ENCODE results near the gene TST.

The TST gene

GRCh38 chr22:36982136-36982535, 37.1 kb downstream of the TST start:
- TF ChIP-seq GATA1 (IDR thresholded peaks at IDR 0.05; ENCODE audit: low read depth, low read length) (peak; percentile 75), POLR2A (IDR thresholded peaks at IDR 0.05; ENCODE audit: low read length) (peak; percentile 48)
- DNase-seq, result peak; percentile 92 to 95

- TF ChIP-seq GATA1 (IDR thresholded peaks at IDR 0.05; ENCODE audit: low read depth, low read length), result no peak
- no peak for TF ChIP-seq POLR2A (IDR thresholded peaks at IDR 0.05; ENCODE audit: low read length)
- peak; percentile 26 to 44 for DNase-seq
Observed at GRCh38 chr22:36981247-36981775, 37.9 kb downstream of the TST start.

GRCh38 chr22:36979016-36979910, 40.0 kb downstream of the TST start:
- no peak for TF ChIP-seq GATA1 (IDR thresholded peaks at IDR 0.05; ENCODE audit: low read depth, low read length)
- TF ChIP-seq POLR2A (IDR thresholded peaks at IDR 0.05; ENCODE audit: low read length), result no peak
- DNase-seq, result peak in 1 of 2 experiments; percentile 14

- peak; percentile 92 to 95 for DNase-seq
- TF ChIP-seq GATA1 (IDR thresholded peaks at IDR 0.05; ENCODE audit: low read depth, low read length), result no peak
- TF ChIP-seq POLR2A (IDR thresholded peaks at IDR 0.05; ENCODE audit: low read length), result no peak
Observed at GRCh38 chr22:36977947-36978660, 41.1 kb downstream of the TST start.

GRCh38 chr22:36977401-36977861, 41.8 kb downstream of the TST start:
- DNase-seq, result peak; percentile 86

GRCh38 chr22:36976606-36977005, 42.6 kb downstream of the TST start:
- TF ChIP-seq GATA1 (IDR thresholded peaks at IDR 0.05; ENCODE audit: low read depth, low read length), result no peak
- TF ChIP-seq POLR2A (IDR thresholded peaks at IDR 0.05; ENCODE audit: low read length), result no peak

More at GRCh38 chr22:36977401-36977861, 41.8 kb downstream of the TST start:
- TF ChIP-seq POLR2A (IDR thresholded peaks at IDR 0.05; ENCODE audit: low read length) (no peak), GATA1 (IDR thresholded peaks at IDR 0.05; ENCODE audit: low read depth, low read length) (no peak)

GRCh38 chr22:36971341-36972125, 47.7 kb downstream of the TST start:
- DNase-seq, result no peak
- no peak for TF ChIP-seq GATA1 (IDR thresholded peaks at IDR 0.05; ENCODE audit: low read depth, low read length)
- no peak for TF ChIP-seq POLR2A (IDR thresholded peaks at IDR 0.05; ENCODE audit: low read length)

More at GRCh38 chr22:36976606-36977005, 42.6 kb downstream of the TST start:
- peak; percentile 54 to 83 for DNase-seq

- TF ChIP-seq GATA1 (IDR thresholded peaks at IDR 0.05; ENCODE audit: low read depth, low read length) (no peak), POLR2A (IDR thresholded peaks at IDR 0.05; ENCODE audit: low read length) (no peak)
Observed at GRCh38 chr22:36968249-36968964, 50.8 kb downstream of the TST start.

GRCh38 chr22:36966851-36967540, 52.3 kb downstream of the TST start:
- DNase-seq, result no peak
- no peak for TF ChIP-seq GATA1 (IDR thresholded peaks at IDR 0.05; ENCODE audit: low read depth, low read length)
- no peak for TF ChIP-seq POLR2A (IDR thresholded peaks at IDR 0.05; ENCODE audit: low read length)

More at GRCh38 chr22:36968249-36968964, 50.8 kb downstream of the TST start:
- DNase-seq, result no peak

- DNase-seq, result no peak
- TF ChIP-seq GATA1 (IDR thresholded peaks at IDR 0.05; ENCODE audit: low read depth, low read length), result no peak
Observed at GRCh38 chr22:36965696-36966095, 53.6 kb downstream of the TST start.

GRCh38 chr22:36964106-36964505, 55.1 kb downstream of the TST start:
- TF ChIP-seq POLR2A (IDR thresholded peaks at IDR 0.05; ENCODE audit: low read length) (no peak), GATA1 (IDR thresholded peaks at IDR 0.05; ENCODE audit: low read depth, low read length) (no peak)
- DNase-seq, result no peak

GRCh38 chr22:36963302-36963701, 55.9 kb downstream of the TST start:
- no peak for DNase-seq
- TF ChIP-seq POLR2A (IDR thresholded peaks at IDR 0.05; ENCODE audit: low read length) (no peak), GATA1 (IDR thresholded peaks at IDR 0.05; ENCODE audit: low read depth, low read length) (no peak)
